Activated naive CD8-positive, alpha-beta T cell treated with anti-CD3 and anti-CD28 coated beads, Interleukin-2, amount 50 U/mL, for 24 hours (primary cell): Measurements from ENCODE around the gene BFSP1.

Source experiments
- ATAC-seq: fragments of 150-1000 bp; cut with Tn5 transposase; one replicate; pipeline ENCODE4 v1.10.0; 2021
- DNase-seq: peaks from one replicate; pipeline ENCODE4 v3.0.0; 2021
- H3K27ac Mint-ChIP-seq: one replicate; pipeline ENCODE4 v1.8.0; 2021; ENCODE audit warnings: mild to moderate bottlenecking, mixed read lengths
- H3K27me3 Mint-ChIP-seq: one replicate; pipeline ENCODE4 v1.8.0; 2021; ENCODE audit warnings: mixed read lengths
- H3K36me3 Mint-ChIP-seq: one replicate; pipeline ENCODE4 v1.8.0; 2021; ENCODE audit warnings: low read depth, mixed read lengths
- H3K4me1 Mint-ChIP-seq: one replicate; pipeline ENCODE4 v1.8.0; 2021; ENCODE audit warnings: mixed read lengths
- H3K4me3 Mint-ChIP-seq: one replicate; pipeline ENCODE4 v1.8.0; 2021; ENCODE audit warnings: mild to moderate bottlenecking, moderate library complexity, mixed read lengths
- H3K9me3 Mint-ChIP-seq: one replicate; pipeline ENCODE4 v1.8.0; 2021; ENCODE audit warnings: mixed read lengths

BFSP1 gene

DNA sequence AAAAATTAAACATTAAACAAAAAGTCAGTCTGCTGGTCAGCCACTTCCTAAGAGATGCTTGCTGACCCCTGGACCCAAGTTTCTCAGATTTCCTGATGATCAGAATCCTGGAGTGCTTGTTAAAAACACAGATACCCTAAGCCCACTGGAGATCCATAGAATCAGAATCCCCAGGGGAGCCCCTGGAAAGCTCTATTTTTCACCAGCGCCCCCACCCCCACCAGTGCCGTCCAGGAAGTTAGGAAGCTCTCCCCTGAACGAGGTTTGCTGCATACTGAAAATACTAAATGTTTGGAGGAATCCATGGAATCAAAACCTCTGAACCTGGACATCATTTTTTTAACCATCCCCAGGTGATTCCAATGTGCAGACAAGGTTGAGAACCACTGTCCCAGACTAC, 69.2 kb downstream of the BFSP1 start:
- peaks cover 5% of the 10 kb centered on the region for H3K4me1 Mint-ChIP-seq
- H3K4me3 Mint-ChIP-seq = no peak overlapping the region
- H3K27ac Mint-ChIP-seq = no peak overlapping the region
- DNase-seq (no peak), ATAC-seq (no peak)
- peaks cover 4% of the 10 kb centered on the region for H3K9me3 Mint-ChIP-seq
- no peaks in the 10 kb centered on the region for H3K36me3 Mint-ChIP-seq
- H3K27me3 Mint-ChIP-seq = no peaks in the 10 kb centered on the region

DNA sequence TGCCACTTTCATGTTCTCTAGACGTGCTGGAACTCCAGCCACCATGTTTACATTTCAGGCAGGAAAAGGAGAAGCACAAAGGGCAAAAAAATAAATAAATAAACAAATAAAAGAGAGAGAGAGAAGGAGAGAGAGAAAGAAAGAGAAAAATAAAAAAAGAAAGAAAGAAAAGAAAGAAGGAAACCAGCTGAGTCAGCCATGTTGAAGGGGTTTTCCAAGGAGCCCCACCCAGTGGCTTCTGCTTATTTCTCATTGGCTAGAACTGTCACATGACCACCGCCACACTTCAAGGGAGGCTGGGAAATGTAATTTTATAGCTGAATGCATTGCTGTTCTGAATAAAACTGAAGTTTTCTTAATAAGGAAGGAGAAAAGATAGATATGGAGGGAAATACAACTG, 71.1 kb downstream of the BFSP1 start:
- H3K9me3 Mint-ChIP-seq = peaks cover 4% of the 10 kb centered on the region
- H3K27ac Mint-ChIP-seq = no peak overlapping the region
- peaks cover 5% of the 10 kb centered on the region for H3K4me1 Mint-ChIP-seq
- no peaks in the 10 kb centered on the region for H3K27me3 Mint-ChIP-seq
- DNase-seq (no peak), ATAC-seq (no peak)
- H3K36me3 Mint-ChIP-seq = no peaks in the 10 kb centered on the region
- no peak overlapping the region for H3K4me3 Mint-ChIP-seq

DNA sequence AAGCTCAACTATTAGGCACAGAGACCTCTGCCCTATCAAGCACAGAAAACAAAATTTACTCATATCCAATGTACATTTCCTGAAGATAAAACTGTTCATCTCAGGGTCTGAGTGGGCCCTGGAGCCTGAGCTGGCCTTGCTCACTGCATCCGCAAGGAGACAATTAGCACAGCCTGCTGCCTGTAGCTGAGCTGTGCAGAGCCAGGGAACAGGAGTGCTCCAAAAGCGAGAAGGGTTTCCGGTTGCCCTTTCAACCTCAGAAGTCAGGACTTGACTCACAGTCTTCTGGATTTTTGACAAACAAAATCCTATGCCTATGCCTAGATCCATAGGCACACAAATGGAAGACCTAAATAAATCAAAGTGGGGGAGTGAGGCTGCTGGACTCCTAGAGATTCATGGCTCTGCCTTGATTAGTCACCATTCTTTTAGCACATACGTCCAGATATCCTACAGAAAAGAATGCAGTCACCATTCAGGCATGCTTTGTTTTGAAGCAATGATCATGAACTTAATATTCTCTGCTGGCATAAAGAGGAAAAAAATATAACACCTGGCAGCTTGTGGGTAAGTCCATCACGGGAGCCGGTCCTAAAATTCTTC, 73.5 kb downstream of the BFSP1 start:
- DNase-seq = no peak
- H3K27ac Mint-ChIP-seq = no peak overlapping the region
- H3K4me3 Mint-ChIP-seq = no peak overlapping the region
- H3K36me3 Mint-ChIP-seq = no peaks in the 10 kb centered on the region
- no peak for ATAC-seq
- H3K27me3 Mint-ChIP-seq = peaks cover 2% of the 10 kb centered on the region
- peaks cover 5% of the 10 kb centered on the region for H3K4me1 Mint-ChIP-seq
- H3K9me3 Mint-ChIP-seq = peaks cover 4% of the 10 kb centered on the region

DNA sequence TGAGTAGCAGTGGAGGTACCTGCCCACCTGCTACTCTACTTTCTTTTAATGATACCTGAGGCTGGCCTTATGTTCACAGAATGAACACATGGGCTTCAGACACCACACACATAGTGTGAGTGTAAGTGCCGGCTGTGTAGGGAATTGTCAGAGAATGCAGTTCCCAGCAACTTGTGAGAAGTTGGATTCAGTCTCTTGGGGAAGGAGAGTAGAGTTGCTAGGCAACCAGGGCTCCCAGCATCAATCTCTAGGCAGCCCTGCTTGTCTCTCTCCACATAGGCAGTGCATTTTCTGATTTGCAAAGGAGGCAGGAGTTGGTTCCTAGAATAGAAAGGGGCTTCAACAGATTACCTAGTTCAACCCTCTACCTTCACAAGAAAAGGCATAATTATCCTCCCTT, 74.1 kb downstream of the BFSP1 start:
- no peak overlapping the region for H3K27ac Mint-ChIP-seq
- peaks cover 5% of the 10 kb centered on the region for H3K4me1 Mint-ChIP-seq
- H3K4me3 Mint-ChIP-seq = no peak overlapping the region
- no peaks in the 10 kb centered on the region for H3K36me3 Mint-ChIP-seq
- peaks cover 4% of the 10 kb centered on the region for H3K27me3 Mint-ChIP-seq
- H3K9me3 Mint-ChIP-seq = peaks cover 4% of the 10 kb centered on the region
- DNase-seq = no peak
- ATAC-seq = no peak

DNA sequence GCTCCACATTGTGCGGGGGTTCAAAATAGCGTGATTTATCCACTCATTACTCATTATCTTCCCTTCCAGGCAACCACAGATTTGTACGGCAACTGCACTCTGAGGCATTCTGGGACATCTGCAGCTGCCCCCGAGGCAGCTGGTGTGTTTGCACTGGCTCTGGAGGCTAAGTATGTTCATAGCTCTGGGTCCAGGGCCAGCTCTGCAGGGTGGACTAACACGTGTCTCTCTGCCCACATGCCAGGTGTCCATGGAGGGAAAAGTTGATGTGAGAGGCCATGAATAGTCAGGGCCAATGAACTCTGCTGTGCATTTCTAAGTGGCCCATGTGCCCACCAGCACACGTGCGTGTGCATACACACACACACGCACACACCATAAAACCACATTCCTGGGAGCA, 74.9 kb downstream of the BFSP1 start:
- ATAC-seq (no peak), DNase-seq (no peak)
- peaks cover 4% of the 10 kb centered on the region for H3K9me3 Mint-ChIP-seq
- no peak overlapping the region for H3K4me3 Mint-ChIP-seq
- H3K27me3 Mint-ChIP-seq = peaks cover 5% of the 10 kb centered on the region
- no peaks in the 10 kb centered on the region for H3K36me3 Mint-ChIP-seq
- no peak overlapping the region for H3K27ac Mint-ChIP-seq
- H3K4me1 Mint-ChIP-seq = peaks cover 5% of the 10 kb centered on the region

DNA sequence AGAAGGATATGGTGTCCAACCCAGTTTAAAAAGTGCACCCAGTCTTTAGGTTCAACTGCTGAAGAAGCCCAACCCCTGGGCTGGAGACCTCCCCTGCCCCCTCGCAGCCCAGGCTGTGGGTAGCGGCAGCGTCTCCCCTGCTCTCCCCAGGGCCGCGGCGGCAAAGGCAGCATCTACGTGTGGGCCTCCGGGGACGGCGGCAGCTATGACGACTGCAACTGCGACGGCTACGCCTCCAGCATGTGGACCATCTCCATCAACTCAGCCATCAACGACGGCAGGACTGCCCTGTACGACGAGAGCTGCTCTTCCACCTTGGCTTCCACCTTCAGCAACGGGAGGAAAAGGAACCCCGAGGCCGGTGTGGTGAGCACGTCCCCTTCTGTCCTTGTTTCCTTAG, 77.6 kb downstream of the BFSP1 start:
- H3K27me3 Mint-ChIP-seq = peaks cover 7% of the 10 kb centered on the region

DNA sequence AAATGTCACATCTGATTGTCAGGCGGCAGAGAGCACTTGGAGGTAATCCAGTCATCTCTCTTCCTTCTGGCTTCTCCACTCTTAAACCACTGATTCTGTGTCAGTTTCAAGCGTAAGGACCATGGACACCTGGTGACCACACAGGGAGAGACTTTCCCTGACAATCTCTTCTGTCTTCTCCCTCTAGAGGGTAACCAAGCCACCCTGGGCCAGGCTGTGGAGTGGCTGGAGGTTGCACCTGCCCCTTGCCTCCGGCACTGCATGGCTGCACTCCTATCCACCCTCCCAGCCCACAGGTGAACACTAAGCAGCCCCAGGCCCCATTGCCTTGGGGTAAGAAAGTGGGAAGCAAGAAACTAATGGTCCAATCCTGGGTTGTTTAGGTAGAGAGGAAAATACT, 78.7 kb downstream of the BFSP1 start:
- H3K36me3 Mint-ChIP-seq = no peaks in the 10 kb centered on the region
- DNase-seq = no peak
- no peaks in the 10 kb centered on the region for H3K9me3 Mint-ChIP-seq
- peaks cover 7% of the 10 kb centered on the region for H3K27me3 Mint-ChIP-seq
- no peak overlapping the region for H3K4me3 Mint-ChIP-seq
- ATAC-seq = no peak
- no peaks in the 10 kb centered on the region for H3K4me1 Mint-ChIP-seq
- H3K27ac Mint-ChIP-seq = no peak overlapping the region

More for the DNA sequence above, 77.6 kb downstream of the BFSP1 start:
- DNase-seq = no peak
- Mint-ChIP-seq H3K4me1 (no peaks in the 10 kb centered on the region), H3K9me3 (no peaks in the 10 kb centered on the region), H3K36me3 (no peaks in the 10 kb centered on the region), H3K4me3 (no peak overlapping the region), H3K27ac (no peak overlapping the region)
- ATAC-seq = no peak

DNA sequence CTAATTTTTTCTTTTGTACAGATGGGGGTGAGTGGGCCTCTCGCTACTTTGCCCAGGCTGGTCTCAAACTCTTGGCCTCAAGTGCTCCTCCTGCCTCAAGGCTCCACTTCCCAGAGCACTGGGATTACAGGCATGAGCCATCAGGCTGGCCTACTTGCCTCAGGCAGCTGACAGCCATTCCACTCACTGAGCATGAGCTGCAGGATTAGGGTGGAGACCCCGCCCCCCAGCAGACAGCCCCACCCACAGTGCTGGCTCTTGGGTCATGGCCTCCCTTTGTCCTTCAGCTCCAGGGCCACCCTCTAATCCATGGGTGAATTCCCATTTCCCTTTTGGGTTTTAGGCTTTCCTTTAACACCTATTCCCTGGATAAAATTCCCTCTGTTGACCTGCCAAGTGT, 82.1 kb downstream of the BFSP1 start:
- ATAC-seq (no peak), DNase-seq (no peak)
- H3K36me3 Mint-ChIP-seq = no peaks in the 10 kb centered on the region
- peaks cover 13% of the 10 kb centered on the region for H3K27me3 Mint-ChIP-seq
- H3K4me1 Mint-ChIP-seq = no peaks in the 10 kb centered on the region
- no peak overlapping the region for H3K4me3 Mint-ChIP-seq
- H3K27ac Mint-ChIP-seq = no peak overlapping the region
- no peaks in the 10 kb centered on the region for H3K9me3 Mint-ChIP-seq

DNA sequence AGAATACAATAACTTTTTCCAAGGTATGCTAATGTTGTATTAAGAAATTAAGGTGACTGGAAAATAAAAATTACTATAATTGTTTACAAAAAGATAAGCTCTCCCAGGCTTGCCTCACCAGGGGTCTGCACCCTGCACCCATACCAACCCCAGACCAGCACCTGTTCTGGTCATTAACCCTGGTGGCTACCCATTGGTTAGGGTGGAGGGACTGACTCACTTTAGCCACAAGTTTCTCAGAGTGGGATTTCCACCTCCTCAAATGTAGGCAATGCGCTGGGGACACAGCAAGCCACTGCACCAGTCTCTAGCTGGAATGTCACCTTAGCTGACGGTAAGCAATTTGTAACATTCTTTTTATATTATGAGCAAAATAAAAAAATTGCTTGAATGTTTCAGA, 83.1 kb downstream of the BFSP1 start:
- Mint-ChIP-seq H3K4me3 (no peak overlapping the region), H3K27me3 (peaks cover 14% of the 10 kb centered on the region), H3K4me1 (no peaks in the 10 kb centered on the region), H3K36me3 (no peaks in the 10 kb centered on the region), H3K27ac (no peak overlapping the region), H3K9me3 (no peaks in the 10 kb centered on the region)
- DNase-seq (no peak), ATAC-seq (no peak)

DNA sequence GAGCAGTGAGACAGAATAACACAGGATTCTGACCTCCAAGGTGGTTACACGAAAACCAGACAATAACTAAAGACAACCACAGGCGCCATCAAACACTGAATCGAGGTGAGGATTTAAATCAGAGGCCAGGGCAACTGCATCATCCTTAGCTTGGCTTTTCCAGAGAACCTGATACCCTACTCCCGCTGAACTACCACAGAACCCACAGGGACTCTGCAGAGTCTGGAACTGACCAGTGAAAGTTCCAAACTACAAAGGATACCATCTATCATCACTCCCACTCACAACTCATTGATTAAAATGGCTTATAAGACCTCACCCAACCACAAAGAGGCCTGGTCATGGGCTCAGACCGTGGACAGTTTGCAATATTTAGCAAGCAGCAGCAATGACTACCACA, 85.0 kb downstream of the BFSP1 start:
- Mint-ChIP-seq H3K4me3 (no peak overlapping the region), H3K36me3 (no peaks in the 10 kb centered on the region), H3K4me1 (no peaks in the 10 kb centered on the region), H3K9me3 (no peaks in the 10 kb centered on the region), H3K27me3 (peaks cover 13% of the 10 kb centered on the region), H3K27ac (no peak overlapping the region)
- DNase-seq (no peak), ATAC-seq (no peak)

DNA sequence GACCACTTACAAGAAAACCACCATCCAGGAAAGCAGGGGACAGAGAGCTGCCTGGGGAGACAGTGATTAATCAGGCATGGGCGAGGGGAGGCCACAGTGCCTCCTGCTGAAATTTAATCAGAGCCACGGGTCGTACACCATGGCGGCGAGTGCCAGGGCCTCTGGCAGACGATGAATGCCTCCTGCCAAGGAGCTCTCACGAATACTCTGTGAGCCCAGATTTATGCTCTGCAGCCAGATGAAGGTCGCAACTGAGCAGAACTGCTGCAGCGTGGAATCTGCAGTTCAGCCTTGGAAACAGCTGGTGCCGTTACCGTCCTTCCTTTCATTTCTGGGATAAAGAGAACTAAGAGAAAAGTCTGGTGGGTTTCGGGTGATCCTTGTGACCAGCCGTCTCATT, 85.6 kb downstream of the BFSP1 start:
- ATAC-seq = no peak
- H3K27me3 Mint-ChIP-seq = peaks cover 13% of the 10 kb centered on the region

DNA sequence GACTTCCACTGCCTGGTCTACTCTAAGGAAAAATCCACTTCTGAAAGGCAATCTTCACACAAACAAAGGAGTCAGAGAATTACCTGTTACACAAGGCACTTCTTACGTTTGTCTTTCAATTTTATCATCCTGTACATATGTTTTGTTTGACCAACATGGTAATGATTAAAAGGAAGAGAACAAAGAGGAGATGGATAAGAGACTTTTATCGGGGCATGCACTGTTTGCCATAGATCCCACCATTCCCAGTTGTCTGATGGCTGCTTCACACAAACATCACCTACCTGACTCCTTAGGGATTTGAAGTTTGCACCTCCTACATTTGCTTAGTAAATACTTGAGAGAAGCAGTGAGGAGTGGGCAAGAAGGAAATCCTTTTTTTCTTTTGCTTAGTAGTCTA, 87.1 kb downstream of the BFSP1 start:
- no peak overlapping the region for H3K4me3 Mint-ChIP-seq
- H3K27me3 Mint-ChIP-seq = peaks cover 11% of the 10 kb centered on the region
- H3K4me1 Mint-ChIP-seq = no peaks in the 10 kb centered on the region
- no peaks in the 10 kb centered on the region for H3K9me3 Mint-ChIP-seq
- H3K36me3 Mint-ChIP-seq = no peaks in the 10 kb centered on the region
- no peak overlapping the region for H3K27ac Mint-ChIP-seq
- ATAC-seq (no peak), DNase-seq (no peak)

More for the DNA sequence above, 85.6 kb downstream of the BFSP1 start:
- H3K36me3 Mint-ChIP-seq = no peaks in the 10 kb centered on the region
- H3K4me3 Mint-ChIP-seq = no peak overlapping the region
- H3K27ac Mint-ChIP-seq = no peak overlapping the region
- DNase-seq = no peak
- no peaks in the 10 kb centered on the region for H3K9me3 Mint-ChIP-seq
- H3K4me1 Mint-ChIP-seq = no peaks in the 10 kb centered on the region
